Renal cortical epithelial cell (primary cell): ENCODE data around the gene STAMBP. TPM values are rescaled to one million over a fixed set of nuclear protein-coding genes. Genes with fewer than 3 reads are reported as not detected.

Experiments
- DNase-seq: peaks from one replicate; pipeline ENCODE4 v3.0.0-alpha.2; 2011; ENCODE audit warnings: low read depth
- total RNA-seq: library from RNA; depleted of rRNA; stranded (reverse); fragments of >200 nt; gene quantifications from 2 replicates; pipeline ENCODE4 v1.2.3, GENCODE V29; 2014

STAMBP gene
- total RNA-seq, 1 donor from 2014 or later, result 61.9 TPM

- no peak for DNase-seq
Observed at GRCh38 chr2:73906847-73907505, 78.2 kb downstream of the STAMBP start.

GRCh38 chr2:73907840-73908452, 79.2 kb downstream of the STAMBP start:
- peak; percentile 36 for DNase-seq

GRCh38 chr2:73908689-73909652, 80.2 kb downstream of the STAMBP start:
- DNase-seq, result peak; percentile 98

GRCh38 chr2:73910873-73911547, 82.2 kb downstream of the STAMBP start:
- no peak for DNase-seq

- DNase-seq, result no peak
Observed at GRCh38 chr2:73911548-73912208, 82.9 kb downstream of the STAMBP start.

GRCh38 chr2:73913414-73914054, 84.8 kb downstream of the STAMBP start:
- DNase-seq, result no peak

GRCh38 chr2:73914667-73915066, 85.9 kb downstream of the STAMBP start:
- DNase-seq, result no peak

GRCh38 chr2:73915437-73915993, 86.8 kb downstream of the STAMBP start:
- no peak for DNase-seq

- no peak for DNase-seq
Observed at GRCh38 chr2:73916666-73917065, 87.9 kb downstream of the STAMBP start.

- no peak for DNase-seq
Observed at GRCh38 chr2:73917296-73917695, 88.5 kb downstream of the STAMBP start.

GRCh38 chr2:73917696-73918207, 89.0 kb downstream of the STAMBP start:
- DNase-seq, result no peak

- DNase-seq, result no peak
Observed at GRCh38 chr2:73918856-73919255, 90.1 kb downstream of the STAMBP start.

- no peak for DNase-seq
Observed at GRCh38 chr2:73919596-73920228, 91.0 kb downstream of the STAMBP start.

GRCh38 chr2:73920577-73921545, 92.1 kb downstream of the STAMBP start:
- no peak for DNase-seq

- DNase-seq, result no peak
Observed at GRCh38 chr2:73921581-73921980, 92.8 kb downstream of the STAMBP start.

- DNase-seq, result no peak
Observed at GRCh38 chr2:73922681-73923080, 93.9 kb downstream of the STAMBP start.
